NCI-H345 treated with DMSO at 0.1 percent for 48 hours (cell line): Measurements from ENCODE around the gene ESF1.

ENCODE experiments used
- DNase-seq: peaks from one replicate; lab custom pipeline; 2025; ENCODE audit not compliant: unreplicated experiment; lab: John Stamatoyannopoulos, UW

ESF1 gene

GRCh38 chr20:13684566-13685222 lies 100.0 kb downstream of the ESF1 start:
- no peak for DNase-seq

GRCh38 chr20:13683833-13684232 lies 100.9 kb downstream of the ESF1 start:
- no peak for DNase-seq

DNA sequence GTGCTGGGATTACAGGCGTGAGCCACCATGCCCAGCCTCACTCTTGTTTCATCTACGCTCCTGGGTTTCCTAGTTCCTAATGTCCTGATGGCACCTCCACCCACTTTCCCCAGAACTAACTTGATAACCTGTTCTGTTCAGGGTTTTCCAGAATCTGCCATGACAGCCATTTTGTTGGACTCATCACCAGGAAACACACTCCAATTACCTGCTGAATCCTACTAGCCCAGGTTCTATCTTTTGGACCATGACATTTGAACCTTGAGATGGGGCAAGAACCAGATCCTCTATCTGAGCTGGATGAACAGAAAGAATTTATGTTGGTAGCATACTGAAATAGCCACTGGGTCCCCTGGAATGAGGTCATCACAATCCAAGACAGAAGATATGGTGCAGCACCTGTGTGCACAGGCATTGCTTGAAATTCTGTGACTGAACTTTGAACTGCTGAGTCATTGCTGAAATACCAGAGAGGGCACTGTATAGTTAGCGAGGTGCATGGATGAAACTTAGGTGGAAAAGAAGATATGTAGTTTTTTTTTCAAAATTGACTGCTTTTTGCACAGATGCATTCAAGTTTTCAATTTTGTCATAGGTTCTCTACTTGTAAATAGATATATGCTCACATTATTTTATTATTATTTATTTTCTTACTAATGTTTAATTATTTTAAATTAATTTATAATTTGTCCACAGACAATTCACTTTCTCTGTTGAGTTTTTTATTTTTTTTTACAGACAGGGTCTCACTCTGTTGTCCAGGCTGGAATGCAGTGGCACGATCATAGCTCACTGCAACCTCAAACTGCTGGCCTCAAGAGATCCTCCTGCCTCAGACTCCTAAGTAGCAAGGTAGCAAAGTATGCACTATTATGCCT lies 103.2 kb downstream of the ESF1 start:
- no peak for DNase-seq

DNA sequence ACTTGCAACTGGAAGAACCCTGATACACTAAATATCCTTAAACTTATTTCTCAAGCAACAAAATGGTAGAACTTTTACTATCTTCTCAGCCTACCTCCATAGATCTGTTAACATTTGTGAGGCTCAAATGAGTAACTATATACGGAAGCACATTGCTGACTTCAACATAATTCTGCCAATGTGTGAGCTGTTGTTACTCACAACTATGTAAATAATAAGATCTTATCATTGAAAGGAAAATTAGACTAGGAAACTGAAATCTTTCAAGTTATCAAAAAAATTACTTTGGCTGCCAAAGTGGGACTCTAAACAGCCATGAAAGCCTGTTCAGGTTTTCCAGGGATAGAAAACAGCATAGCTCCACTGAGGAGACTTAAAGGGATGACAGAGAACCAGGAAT lies 105.8 kb downstream of the ESF1 start:
- DNase-seq, result no peak

DNA sequence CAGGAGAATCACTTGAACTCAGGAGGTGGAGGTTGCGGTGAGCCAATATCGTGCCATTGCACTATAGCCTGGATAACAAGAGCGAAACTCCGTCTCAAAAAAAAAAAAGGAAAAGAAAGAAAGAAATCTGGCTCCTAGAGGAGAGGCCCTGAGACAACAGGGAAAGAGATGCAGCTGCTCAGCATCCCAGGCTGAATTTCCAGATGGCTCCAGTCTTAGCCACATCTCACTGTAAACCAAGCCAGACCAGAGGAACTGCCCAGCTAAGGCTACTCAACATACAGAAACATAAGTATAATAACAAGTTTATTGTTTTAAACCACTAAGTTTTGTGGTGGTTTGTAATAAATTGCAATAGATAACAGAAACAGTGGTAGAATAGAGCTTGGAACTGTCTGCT lies 107.5 kb downstream of the ESF1 start:
- no peak for DNase-seq

DNA sequence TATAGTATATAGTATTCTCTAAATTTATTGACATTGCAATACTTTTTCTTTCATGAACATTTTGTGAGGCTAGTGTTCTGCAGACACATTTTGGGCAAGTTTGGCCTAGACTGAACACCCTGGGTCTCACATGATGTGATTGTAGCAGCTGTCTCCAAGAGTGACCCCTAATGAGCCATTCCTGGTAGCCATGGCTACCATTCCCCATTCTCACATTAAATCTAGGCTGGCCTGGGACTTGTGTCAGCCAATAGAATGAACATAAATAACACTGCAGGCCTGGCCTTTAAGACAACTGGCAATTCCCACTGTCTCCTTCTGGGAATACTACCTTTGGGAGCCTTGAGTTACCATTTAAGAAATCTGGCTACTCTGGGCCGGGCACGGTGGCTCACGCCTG lies 108.0 kb downstream of the ESF1 start:
- DNase-seq, result no peak

DNA sequence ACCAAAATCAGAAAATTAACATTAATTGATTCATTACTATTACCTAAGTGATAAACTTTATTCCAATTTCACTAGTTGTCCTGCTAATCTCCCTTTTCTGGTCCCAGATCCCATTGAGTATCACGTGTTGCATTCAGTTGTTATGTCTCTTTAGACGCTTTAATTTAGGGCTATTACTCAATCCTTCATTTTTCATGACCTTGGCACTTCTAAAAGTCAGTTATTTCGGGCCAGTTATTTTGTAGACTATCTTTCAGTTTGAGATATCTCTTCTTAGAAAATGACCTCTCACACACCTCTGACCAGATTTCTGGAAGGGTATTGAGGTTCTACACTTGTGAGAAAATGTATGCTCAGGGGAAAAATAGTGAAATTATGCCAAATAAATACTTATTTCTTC lies 112.0 kb downstream of the ESF1 start:
- DNase-seq, result no peak

- DNase-seq, result no peak
Observed at GRCh38 chr20:13671916-13672378, 112.8 kb downstream of the ESF1 start.

- DNase-seq, result no peak
Observed at GRCh38 chr20:13671512-13671911, 113.2 kb downstream of the ESF1 start.

- no peak for DNase-seq
Observed at GRCh38 chr20:13670160-13670559, 114.6 kb downstream of the ESF1 start.

- DNase-seq, result no peak
Observed at GRCh38 chr20:13665709-13666395, 118.9 kb downstream of the ESF1 start.
